IMR-90 (cell line): ENCODE results near the gene AGTPBP1. TPM values are rescaled to one million over a fixed set of nuclear protein-coding genes. Genes with fewer than 3 reads are reported as not detected.
A peak's percentile ranks its signal among the peaks of the same experiment; 100 is the strongest.

Experiments used
- ATAC-seq: fragments of 200-7000 bp; cut with Tn5 transposase; 2 replicates; pipeline ENCODE4 v1.9.1; 2020; ENCODE audit warnings: low read depth, mild to moderate bottlenecking, moderate library complexity
- BruUV-seq: library from RNA; stranded (reverse); fragments of 400-500 nt; replicated peaks from 2 replicates; lab custom pipeline; 2021; lab: Mats Ljungman, UMichigan
- CTCF ChIA-PET: fragments of 300-600 bp; formaldehyde crosslinking; extraction: SDS; loops from one replicate; lab custom pipeline; 2021; ENCODE audit warnings: antibody characterized with exemption; lab: Yijun Ruan, JAX
- POLR2A ChIA-PET: fragments of 300-600 bp; sonication (Branson Sonifier 250); formaldehyde crosslinking; loops from one replicate; lab custom pipeline; 2022; ENCODE audit warnings: antibody characterized with exemption; ENCODE audit not compliant: unreplicated experiment; lab: Charles Lee
- DNase-seq: peaks from one replicate; pipeline ENCODE4 v3.0.0; 2013
- H2AFZ ChIP-seq: replicated peaks from 2 replicates; pipeline ENCODE3; 2013; ENCODE audit warnings: low read length, mild to moderate bottlenecking; ENCODE audit not compliant: poor library complexity
- H2AK5ac ChIP-seq: 2 replicates; pipeline ENCODE4 v1.6.1; 2013; ENCODE audit warnings: low read depth, low read length, inconsistent platforms
- H2AK9ac ChIP-seq: replicated peaks from 2 replicates; pipeline ENCODE3; 2013; ENCODE audit warnings: mild to moderate bottlenecking, low read depth, low read length, moderate library complexity; ENCODE audit not compliant: poor library complexity
- H2BK120ac ChIP-seq: 2 replicates; pipeline ENCODE4 v1.6.1; 2013; ENCODE audit warnings: low read depth, low read length, inconsistent platforms
- H2BK15ac ChIP-seq: 3 replicates; pipeline ENCODE4 v1.6.1; 2013; ENCODE audit warnings: low read depth, low read length, inconsistent platforms
- H2BK20ac ChIP-seq: 2 replicates; pipeline ENCODE4 v1.6.1; 2013; ENCODE audit warnings: low read depth, mild to moderate bottlenecking, inconsistent platforms, low read length, moderate library complexity
- H2BK5ac ChIP-seq: 2 replicates; pipeline ENCODE4 v1.6.1; 2013; ENCODE audit warnings: mild to moderate bottlenecking, low read depth, low read length, inconsistent platforms; ENCODE audit not compliant: poor library complexity, severe bottlenecking
- H3K14ac ChIP-seq: replicated peaks from 2 replicates; pipeline ENCODE4 v1.6.1; 2013; ENCODE audit warnings: low read depth, low read length, inconsistent platforms
- H3K18ac ChIP-seq: 2 replicates; pipeline ENCODE4 v1.6.1; 2013; ENCODE audit warnings: low read depth, low read length, control low read depth
- H3K23ac ChIP-seq: 2 replicates; pipeline ENCODE4 v1.6.1; 2013; ENCODE audit warnings: low read depth, low read length, inconsistent platforms
- H3K27ac ChIP-seq: 2 replicates; pipeline ENCODE4 v1.5.1; 2013; ENCODE audit warnings: mild to moderate bottlenecking, control low read depth, low read length; ENCODE audit not compliant: insufficient read depth
- H3K27me3 ChIP-seq: 2 replicates; pipeline ENCODE4 v1.6.1; 2013; ENCODE audit warnings: low read length; ENCODE audit not compliant: control insufficient read depth, insufficient read depth
- H3K36me3 ChIP-seq: 2 replicates; pipeline ENCODE4 v1.6.1; 2013; ENCODE audit warnings: low read length, mixed read lengths; ENCODE audit not compliant: control insufficient read depth, insufficient read depth
- H3K4ac ChIP-seq: 2 replicates; pipeline ENCODE4 v1.6.1; 2013; ENCODE audit warnings: low read depth, low read length, inconsistent platforms
- H3K4me1 ChIP-seq: 2 replicates; pipeline ENCODE4 v1.6.1; 2013; ENCODE audit warnings: low read length, mixed read lengths; ENCODE audit not compliant: control insufficient read depth, insufficient read depth
- H3K4me2 ChIP-seq: 2 replicates; pipeline ENCODE4 v1.6.1; 2013; ENCODE audit warnings: low read depth, mild to moderate bottlenecking, control low read depth, low read length, moderate library complexity
- H3K4me3 ChIP-seq: 2 replicates; pipeline ENCODE4 v1.5.1; 2013; ENCODE audit warnings: low read depth, mild to moderate bottlenecking, control low read depth, low read length, moderate library complexity; ENCODE audit not compliant: insufficient read depth
- H3K56ac ChIP-seq: 2 replicates; pipeline ENCODE4 v1.6.1; 2013; ENCODE audit warnings: low read length, inconsistent platforms; ENCODE audit not compliant: insufficient read depth; ENCODE audit errors: extremely low read depth
- H3K79me1 ChIP-seq, 2 experiments: 2 replicates each; pipeline ENCODE4 v1.6.1; 2013; ENCODE audit warnings: low read length in 2 of 2, inconsistent platforms in 1 of 2, low read depth in 1 of 2
- H3K9ac ChIP-seq: 2 replicates; pipeline ENCODE4 v1.6.1; 2013; ENCODE audit warnings: low read depth, low read length, control low read depth
- H3K9me1 ChIP-seq: 2 replicates; pipeline ENCODE4 v1.6.1; 2013; ENCODE audit warnings: low read length, inconsistent platforms; ENCODE audit not compliant: insufficient read depth
- H3K9me3 ChIP-seq: 2 replicates; pipeline ENCODE4 v1.6.1; 2013; ENCODE audit warnings: low read length; ENCODE audit not compliant: control insufficient read depth, insufficient read depth
- H4K20me1 ChIP-seq: 2 replicates; pipeline ENCODE4 v1.6.1; 2013; ENCODE audit warnings: low read length, inconsistent platforms; ENCODE audit not compliant: insufficient read depth
- H4K5ac ChIP-seq: 2 replicates; pipeline ENCODE4 v1.6.1; 2013; ENCODE audit warnings: mild to moderate bottlenecking, low read depth, low read length, control low read depth
- H4K8ac ChIP-seq, 2 experiments: 2 replicates each; pipeline ENCODE4 v1.6.1; 2013; ENCODE audit warnings: low read depth in 2 of 2, low read length in 2 of 2, control low read depth in 1 of 2, inconsistent platforms in 1 of 2
- H4K91ac ChIP-seq: 2 replicates; pipeline ENCODE4 v1.6.1; 2013; ENCODE audit warnings: low read depth, low read length, inconsistent platforms; ENCODE audit not compliant: insufficient read depth
- CEBPB ChIP-seq: IDR thresholded peaks from 2 replicates; pipeline ENCODE4 v1.6.1; 2012; ENCODE audit warnings: low read depth, low read length, improper control_type of control experiment
- RCOR1 ChIP-seq: IDR thresholded peaks from 2 replicates; pipeline ENCODE4 v1.6.1; 2012; ENCODE audit warnings: mild to moderate bottlenecking, low read length, improper control_type of control experiment; ENCODE audit not compliant: insufficient replicate concordance
- WGBS, 2 experiments: methylation state at CpG; one replicate each; pipeline versions ENCODE4 v1.1.5 to v1.1.7; 2013; ENCODE audit warnings: missing lambda C conversion rate in 2 of 2; ENCODE audit not compliant: insufficient read length in 1 of 2; ENCODE audit errors: extremely low coverage in 2 of 2; 5-methylcytosine and 5-hydroxymethylcytosine counted together
- dilution Hi-C: fragments of 300-500 bp; cut with HindIII; formaldehyde crosslinking; loops from one replicate; pipeline ENCODE4 v1.14.3; 2018; ENCODE audit warnings: low sequenced_read_pairs; ENCODE audit not compliant: unreplicated experiment
- in situ Hi-C: fragments of 300-500 bp; cut with MboI; formaldehyde crosslinking; loops from 3 replicates; pipeline ENCODE4 v1.14.3; 2019; ENCODE audit warnings: low sequenced_read_pairs, inconsistent platforms, mixed read lengths
- intact Hi-C: fragments of 100-400 bp; cut with micrococcal nuclease; formaldehyde crosslinking; loops from 2 replicates; pipeline ENCODE4 v1.10.0; 2022
- polyA plus RNA-seq, 3 experiments: library from polyadenylated mRNA; depleted of rRNA; stranded (reverse); fragments of >200 nt; gene quantifications; 2 replicates each; pipeline ENCODE4 v1.2.3, GENCODE V29; 2012; ENCODE audit warnings: low replicate concordance in 1 of 3
- total RNA-seq: library from RNA; depleted of rRNA; stranded (reverse); fragments of >200 nt; gene quantifications from 2 replicates; pipeline ENCODE4 v1.2.3, GENCODE V29; 2012

AGTPBP1 gene
- total and polyA plus RNA-seq, 2 of the 4 experiments (the other 2 are of a cell fraction), result 3.3 to 9.0 TPM

- Histone ChIP-seq H3K9me3 (no peaks in the 10 kb centered on the region), H4K91ac (no peak overlapping the region), H3K18ac (no peak overlapping the region), H4K5ac (no peak overlapping the region), H3K4ac (no peak overlapping the region), H3K4me1 (no peaks in the 10 kb centered on the region), H3K14ac (no peak overlapping the region), H3K23ac (no peak overlapping the region), H3K36me3 (no peaks in the 10 kb centered on the region), H3K9me1 (no peaks in the 10 kb centered on the region), H3K4me2 (no peak overlapping the region), H2BK20ac (no peak overlapping the region), H3K79me1 (no peaks in the 10 kb centered on the region), H2BK15ac (no peak overlapping the region), H3K9ac (no peak overlapping the region), H2AFZ (no peak overlapping the region), H2AK9ac (no peak overlapping the region), H3K27me3 (no peaks in the 10 kb centered on the region), H2BK120ac (no peak overlapping the region), H2AK5ac (no peak overlapping the region), H3K56ac (no peak overlapping the region), H3K4me3 (no peak overlapping the region), H2BK5ac (no peak overlapping the region), H4K8ac (no peak overlapping the region), H3K27ac (no peak overlapping the region), H4K20me1 (no peaks in the 10 kb centered on the region)
- no TSS peak for BruUV-seq
- peak; percentile 60 for DNase-seq
- POLR2A ChIA-PET, result no interaction called here
- dilution Hi-C loops, result no loop called here
- in situ Hi-C loops, result no loop called here
- 0 out of 2 replicates have a peak, but pooled peaks have one; percentile 24 for TF ChIP-seq CEBPB
- TF ChIP-seq RCOR1, result no peak
- intact Hi-C loops, result no loop called here
- peak; percentile 51 for ATAC-seq
- WGBS, 2 experiments, result 76% methylated on average over 2 of the region's 2 CpGs; no CpG with 5 or more reads in 1 of the 2 experiments
- CTCF ChIA-PET, result no interaction called here
Measured at GRCh38 chr9:85536076-85536475, 205.7 kb downstream of the AGTPBP1 start.
